Lung (tissue), 12 donors: ENCODE results near the gene PDGFB. TPM values are rescaled to one million over a fixed set of nuclear protein-coding genes. Genes with fewer than 3 reads are reported as not detected.
A peak's percentile ranks its signal among the peaks of the same experiment; 100 is the strongest.

Source experiments
- ATAC-seq: fragments of 200-7000 bp; cut with Tn5 transposase; one replicate; pipeline ENCODE4 v1.9.1; 2020; ENCODE audit warnings: moderate number of reproducible peaks; ENCODE audit not compliant: insufficient read depth, low FRiP score
- DNase-seq, 3 donors: peaks; one replicate each; pipeline ENCODE4 v3.0.0-alpha.2; 2013 to 2017
- H3K27ac ChIP-seq, 2 donors: one replicate each; pipeline ENCODE4 v1.5.1; 2013; ENCODE audit warnings: mild to moderate bottlenecking in 2 of 2, moderate library complexity in 2 of 2, control low read depth in 1 of 2, inconsistent platforms in 1 of 2, low read depth in 1 of 2, low read length in 1 of 2
- H3K27me3 ChIP-seq, 3 donors: one replicate each; pipeline ENCODE4 v1.5.1; 2013; ENCODE audit warnings: low read length in 2 of 3; ENCODE audit not compliant: control insufficient read depth in 3 of 3, insufficient read depth in 3 of 3
- H3K36me3 ChIP-seq, 4 donors: one replicate each; pipeline ENCODE4 v1.5.1; 2013; ENCODE audit warnings: low read length in 4 of 4, mild to moderate bottlenecking in 1 of 4, moderate library complexity in 1 of 4; ENCODE audit not compliant: control insufficient read depth in 4 of 4, insufficient read depth in 4 of 4
- H3K4me1 ChIP-seq, 5 donors: one replicate each; pipeline ENCODE4 v1.5.1; 2013; ENCODE audit warnings: low read length in 5 of 5, mild to moderate bottlenecking in 2 of 5, moderate library complexity in 1 of 5; ENCODE audit not compliant: control insufficient read depth in 5 of 5, insufficient read depth in 5 of 5
- H3K4me3 ChIP-seq: one replicate; pipeline ENCODE4 v1.5.1; 2013; ENCODE audit warnings: mild to moderate bottlenecking, control low read depth, moderate library complexity
- H3K9ac ChIP-seq, 2 donors: one replicate each; pipeline ENCODE4 v1.5.1; 2013; ENCODE audit warnings: low read length in 2 of 2, control low read depth in 1 of 2; ENCODE audit not compliant: insufficient read depth in 1 of 2
- H3K9me3 ChIP-seq, 4 donors: one replicate each; pipeline ENCODE4 v1.5.1; 2013; ENCODE audit warnings: low read length in 3 of 4, mild to moderate bottlenecking in 1 of 4, moderate library complexity in 1 of 4; ENCODE audit not compliant: control insufficient read depth in 4 of 4, insufficient read depth in 3 of 4
- WGBS, 2 donors: extraction: QIAGEN DNeasy Blood & Tissue Kit; methylation state at CpG; one replicate each; pipeline ENCODE4 v1.1.7; 2013; 5-methylcytosine and 5-hydroxymethylcytosine counted together
- polyA plus RNA-seq, 2 donors: library from polyadenylated mRNA; stranded (reverse); fragments of 200-250 nt; gene quantifications; one replicate each; pipeline ENCODE4 v1.2.1, GENCODE V29; 2013
- total RNA-seq, 2 donors: library from RNA; depleted of rRNA in 1 of 2; stranded (reverse); fragments of >200 nt in 1 of 2; gene quantifications; one replicate each; pipeline ENCODE4 v1.2.1, GENCODE V29; 2014 to 2021
- TF ChIP-seq, protein P1 (sequence below): IDR thresholded peaks from 2 replicates; pipeline ENCODE4 v1.5.1; 2012; ENCODE audit warnings: mild to moderate bottlenecking; ENCODE audit errors: control extremely low read depth, extremely low read depth
- donor health status: control.
- donor health status: control.
- donor health status: Bipolar disorder and iron deficiency.
- donor health status: healthy.
- donor health status: DM: yes; HTN: yes; CAD: no.

PDGFB gene
- total and polyA plus RNA-seq, 4 donors: 9.8 to 56.7 (median 29.5) TPM

DNA sequence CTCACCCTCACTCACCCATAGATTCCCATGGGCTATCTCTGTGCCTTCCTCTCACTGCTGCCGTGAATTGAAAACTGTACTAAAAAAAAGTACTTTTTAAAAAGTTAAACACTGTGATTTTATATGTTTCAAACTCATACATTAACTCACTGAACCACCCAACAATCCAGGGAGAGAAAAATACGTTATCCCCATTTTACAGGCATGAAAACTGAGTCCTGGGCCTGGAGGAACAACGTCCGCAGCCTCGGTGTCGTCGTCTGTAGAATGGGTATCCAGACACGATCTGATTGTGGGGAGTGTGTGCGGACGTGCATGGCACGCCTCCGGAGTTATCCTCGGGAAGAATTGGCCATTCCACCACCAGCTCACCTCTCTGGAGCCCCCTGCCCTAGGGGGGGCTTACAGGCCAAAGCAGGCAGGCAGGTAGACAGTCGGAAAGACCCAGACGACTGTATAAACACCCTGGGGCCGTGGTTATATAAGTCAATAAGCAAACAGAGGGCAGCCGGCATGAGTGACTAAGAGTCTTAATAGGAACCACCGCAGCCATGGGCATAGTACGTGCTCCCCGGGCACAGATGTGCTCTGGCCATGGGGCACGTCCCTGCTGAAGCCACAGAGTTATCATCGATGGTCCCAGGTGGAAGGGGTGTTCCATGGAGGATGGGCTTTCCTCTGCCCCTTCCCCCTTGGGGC is 7.1 kb upstream of the PDGFB start:
- H3K9me3 ChIP-seq: no peaks in the 10 kb centered on the region
- H3K4me3 ChIP-seq: no peak overlapping the region
- ATAC-seq (no peak), DNase-seq (no peak)
- no peak overlapping the region for H3K9ac ChIP-seq
- H3K27me3 ChIP-seq: peaks cover 0 to 6% (median 3%) of the 10 kb centered on the region in 3 donors
- H3K4me1 ChIP-seq: peaks cover 0 to 27% (median 8%) of the 10 kb centered on the region in 5 donors
- TF ChIP-seq, protein P1, sequence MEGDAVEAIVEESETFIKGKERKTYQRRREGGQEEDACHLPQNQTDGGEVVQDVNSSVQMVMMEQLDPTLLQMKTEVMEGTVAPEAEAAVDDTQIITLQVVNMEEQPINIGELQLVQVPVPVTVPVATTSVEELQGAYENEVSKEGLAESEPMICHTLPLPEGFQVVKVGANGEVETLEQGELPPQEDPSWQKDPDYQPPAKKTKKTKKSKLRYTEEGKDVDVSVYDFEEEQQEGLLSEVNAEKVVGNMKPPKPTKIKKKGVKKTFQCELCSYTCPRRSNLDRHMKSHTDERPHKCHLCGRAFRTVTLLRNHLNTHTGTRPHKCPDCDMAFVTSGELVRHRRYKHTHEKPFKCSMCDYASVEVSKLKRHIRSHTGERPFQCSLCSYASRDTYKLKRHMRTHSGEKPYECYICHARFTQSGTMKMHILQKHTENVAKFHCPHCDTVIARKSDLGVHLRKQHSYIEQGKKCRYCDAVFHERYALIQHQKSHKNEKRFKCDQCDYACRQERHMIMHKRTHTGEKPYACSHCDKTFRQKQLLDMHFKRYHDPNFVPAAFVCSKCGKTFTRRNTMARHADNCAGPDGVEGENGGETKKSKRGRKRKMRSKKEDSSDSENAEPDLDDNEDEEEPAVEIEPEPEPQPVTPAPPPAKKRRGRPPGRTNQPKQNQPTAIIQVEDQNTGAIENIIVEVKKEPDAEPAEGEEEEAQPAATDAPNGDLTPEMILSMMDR: no peak
- no peaks in the 10 kb centered on the region for H3K36me3 ChIP-seq
- peak overlapping the region in 1 of 2 donors; percentile 17 for H3K27ac ChIP-seq
- WGBS, 2 donors: 72 to 76% methylated on average over 22 of the region's 22 CpGs

DNA sequence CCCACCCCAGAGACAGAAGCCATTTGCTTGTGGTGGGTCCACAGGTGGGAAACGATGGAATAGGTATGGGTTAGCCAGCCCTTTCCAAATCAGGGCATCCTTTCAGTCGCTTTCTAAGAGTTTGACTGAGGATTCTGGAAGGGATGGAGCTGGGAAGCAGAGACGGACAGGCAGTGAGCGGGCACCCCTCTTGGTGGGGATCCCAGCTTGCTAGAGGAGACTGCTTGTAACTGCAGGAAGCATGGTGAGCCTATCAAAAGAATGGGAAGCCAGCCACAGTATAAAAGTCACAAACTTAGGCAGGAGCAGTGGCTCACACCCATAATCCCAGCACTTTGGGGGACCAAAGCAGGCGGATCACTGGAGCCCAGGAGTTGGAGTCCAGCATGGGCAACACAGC is 6.1 kb upstream of the PDGFB start:
- H3K4me1 ChIP-seq: peaks cover 0 to 29% (median 9%) of the 10 kb centered on the region in 5 donors
- peaks cover 0 to 17% (median 11%) of the 10 kb centered on the region in 3 donors for H3K27me3 ChIP-seq
- DNase-seq (no peak), ATAC-seq (no peak)
- H3K36me3 ChIP-seq: no peaks in the 10 kb centered on the region
- no peak overlapping the region for H3K4me3 ChIP-seq
- TF ChIP-seq, protein P1: no peak
- H3K9me3 ChIP-seq: peaks cover 0 to under 1% (median 0%) of the 10 kb centered on the region in 4 donors
- peak overlapping the region in 1 of 2 donors; percentile 29 for H3K27ac ChIP-seq
- no peak overlapping the region for H3K9ac ChIP-seq
- WGBS, 2 donors: 85 to 89% methylated on average over 5 of the region's 5 CpGs

DNA sequence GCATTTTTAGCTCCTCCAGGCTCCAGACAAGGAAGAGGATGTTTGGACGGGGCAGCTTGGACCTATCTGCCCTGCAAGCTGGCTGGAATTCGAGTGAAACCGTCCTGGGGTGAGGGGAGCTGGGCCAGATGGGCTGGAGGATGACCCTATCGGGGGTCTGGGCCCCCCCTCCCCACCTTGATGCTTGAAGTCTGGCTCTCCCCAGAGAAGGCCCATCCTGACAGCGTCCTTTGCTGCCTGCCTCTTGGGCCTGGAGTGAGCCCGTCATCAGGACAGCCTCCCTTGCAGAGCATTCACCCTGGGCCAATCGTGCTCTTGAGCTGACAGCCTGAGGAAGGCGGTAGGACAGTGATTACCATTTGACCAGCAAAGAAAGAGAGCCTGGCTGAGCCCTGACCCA is 5.3 kb upstream of the PDGFB start:
- Histone ChIP-seq H3K27ac (peak overlapping the region in 1 of 2 donors; percentile 29), H3K27me3 (peaks cover 0 to 24% (median 14%) of the 10 kb centered on the region in 3 donors), H3K9me3 (peaks cover 0 to 3% (median 0%) of the 10 kb centered on the region in 4 donors), H3K4me3 (no peak overlapping the region), H3K4me1 (peaks cover 0 to 27% (median 8%) of the 10 kb centered on the region in 5 donors), H3K36me3 (no peaks in the 10 kb centered on the region), H3K9ac (no peak overlapping the region)
- ATAC-seq (no peak), DNase-seq (no peak)
- TF ChIP-seq, protein P1: no peak
- 35 to 43% methylated on average over 8 of the region's 8 CpGs for WGBS, 2 donors
